IMR-90 (cell line): ENCODE results near the gene CPNE6. TPM values are rescaled to one million over a fixed set of nuclear protein-coding genes. Genes with fewer than 3 reads are reported as not detected.
A peak's percentile ranks its signal among the peaks of the same experiment; 100 is the strongest.

Experiments
- ATAC-seq: fragments of 200-7000 bp; cut with Tn5 transposase; 2 replicates; pipeline ENCODE4 v1.9.1; 2020; ENCODE audit warnings: low read depth, mild to moderate bottlenecking, moderate library complexity
- BruUV-seq: library from RNA; stranded (reverse); fragments of 400-500 nt; replicated peaks from 2 replicates; lab custom pipeline; 2021; lab: Mats Ljungman, UMichigan
- CTCF ChIA-PET: fragments of 300-600 bp; formaldehyde crosslinking; extraction: SDS; loops from one replicate; lab custom pipeline; 2021; ENCODE audit warnings: antibody characterized with exemption; lab: Yijun Ruan, JAX
- POLR2A ChIA-PET: fragments of 300-600 bp; sonication (Branson Sonifier 250); formaldehyde crosslinking; loops from one replicate; lab custom pipeline; 2022; ENCODE audit warnings: antibody characterized with exemption; ENCODE audit not compliant: unreplicated experiment; lab: Charles Lee
- DNase-seq: peaks from one replicate; pipeline ENCODE4 v3.0.0; 2013
- H2AFZ ChIP-seq: replicated peaks from 2 replicates; pipeline ENCODE3; 2013; ENCODE audit warnings: low read length, mild to moderate bottlenecking; ENCODE audit not compliant: poor library complexity
- H2AK5ac ChIP-seq: 2 replicates; pipeline ENCODE4 v1.6.1; 2013; ENCODE audit warnings: low read depth, low read length, inconsistent platforms
- H2AK9ac ChIP-seq: replicated peaks from 2 replicates; pipeline ENCODE3; 2013; ENCODE audit warnings: mild to moderate bottlenecking, low read depth, low read length, moderate library complexity; ENCODE audit not compliant: poor library complexity
- H2BK120ac ChIP-seq: 2 replicates; pipeline ENCODE4 v1.6.1; 2013; ENCODE audit warnings: low read depth, low read length, inconsistent platforms
- H2BK15ac ChIP-seq: 3 replicates; pipeline ENCODE4 v1.6.1; 2013; ENCODE audit warnings: low read depth, low read length, inconsistent platforms
- H2BK20ac ChIP-seq: 2 replicates; pipeline ENCODE4 v1.6.1; 2013; ENCODE audit warnings: low read depth, mild to moderate bottlenecking, inconsistent platforms, low read length, moderate library complexity
- H2BK5ac ChIP-seq: 2 replicates; pipeline ENCODE4 v1.6.1; 2013; ENCODE audit warnings: mild to moderate bottlenecking, low read depth, low read length, inconsistent platforms; ENCODE audit not compliant: poor library complexity, severe bottlenecking
- H3K14ac ChIP-seq: replicated peaks from 2 replicates; pipeline ENCODE4 v1.6.1; 2013; ENCODE audit warnings: low read depth, low read length, inconsistent platforms
- H3K18ac ChIP-seq: 2 replicates; pipeline ENCODE4 v1.6.1; 2013; ENCODE audit warnings: low read depth, low read length, control low read depth
- H3K23ac ChIP-seq: 2 replicates; pipeline ENCODE4 v1.6.1; 2013; ENCODE audit warnings: low read depth, low read length, inconsistent platforms
- H3K27ac ChIP-seq: 2 replicates; pipeline ENCODE4 v1.5.1; 2013; ENCODE audit warnings: mild to moderate bottlenecking, control low read depth, low read length; ENCODE audit not compliant: insufficient read depth
- H3K27me3 ChIP-seq: 2 replicates; pipeline ENCODE4 v1.6.1; 2013; ENCODE audit warnings: low read length; ENCODE audit not compliant: control insufficient read depth, insufficient read depth
- H3K36me3 ChIP-seq: 2 replicates; pipeline ENCODE4 v1.6.1; 2013; ENCODE audit warnings: low read length, mixed read lengths; ENCODE audit not compliant: control insufficient read depth, insufficient read depth
- H3K4ac ChIP-seq: 2 replicates; pipeline ENCODE4 v1.6.1; 2013; ENCODE audit warnings: low read depth, low read length, inconsistent platforms
- H3K4me1 ChIP-seq: 2 replicates; pipeline ENCODE4 v1.6.1; 2013; ENCODE audit warnings: low read length, mixed read lengths; ENCODE audit not compliant: control insufficient read depth, insufficient read depth
- H3K4me2 ChIP-seq: 2 replicates; pipeline ENCODE4 v1.6.1; 2013; ENCODE audit warnings: low read depth, mild to moderate bottlenecking, control low read depth, low read length, moderate library complexity
- H3K4me3 ChIP-seq: 2 replicates; pipeline ENCODE4 v1.5.1; 2013; ENCODE audit warnings: low read depth, mild to moderate bottlenecking, control low read depth, low read length, moderate library complexity; ENCODE audit not compliant: insufficient read depth
- H3K56ac ChIP-seq: 2 replicates; pipeline ENCODE4 v1.6.1; 2013; ENCODE audit warnings: low read length, inconsistent platforms; ENCODE audit not compliant: insufficient read depth; ENCODE audit errors: extremely low read depth
- H3K79me1 ChIP-seq, 2 experiments: 2 replicates each; pipeline ENCODE4 v1.6.1; 2013; ENCODE audit warnings: low read length in 2 of 2, inconsistent platforms in 1 of 2, low read depth in 1 of 2
- H3K9ac ChIP-seq: 2 replicates; pipeline ENCODE4 v1.6.1; 2013; ENCODE audit warnings: low read depth, low read length, control low read depth
- H3K9me1 ChIP-seq: 2 replicates; pipeline ENCODE4 v1.6.1; 2013; ENCODE audit warnings: low read length, inconsistent platforms; ENCODE audit not compliant: insufficient read depth
- H3K9me3 ChIP-seq: 2 replicates; pipeline ENCODE4 v1.6.1; 2013; ENCODE audit warnings: low read length; ENCODE audit not compliant: control insufficient read depth, insufficient read depth
- H4K20me1 ChIP-seq: 2 replicates; pipeline ENCODE4 v1.6.1; 2013; ENCODE audit warnings: low read length, inconsistent platforms; ENCODE audit not compliant: insufficient read depth
- H4K5ac ChIP-seq: 2 replicates; pipeline ENCODE4 v1.6.1; 2013; ENCODE audit warnings: mild to moderate bottlenecking, low read depth, low read length, control low read depth
- H4K8ac ChIP-seq, 2 experiments: 2 replicates each; pipeline ENCODE4 v1.6.1; 2013; ENCODE audit warnings: low read depth in 2 of 2, low read length in 2 of 2, control low read depth in 1 of 2, inconsistent platforms in 1 of 2
- H4K91ac ChIP-seq: 2 replicates; pipeline ENCODE4 v1.6.1; 2013; ENCODE audit warnings: low read depth, low read length, inconsistent platforms; ENCODE audit not compliant: insufficient read depth
- BHLHE40 ChIP-seq: fragments of 150-350 bp; IDR thresholded peaks from 2 replicates; pipeline ENCODE4 v1.6.1; 2016; ENCODE audit warnings: mild to moderate bottlenecking, low read depth, low read length
- CEBPB ChIP-seq: IDR thresholded peaks from 2 replicates; pipeline ENCODE4 v1.6.1; 2012; ENCODE audit warnings: low read depth, low read length, improper control_type of control experiment
- CHD1 ChIP-seq: IDR thresholded peaks from 2 replicates; pipeline ENCODE4 v1.6.1; 2012; ENCODE audit warnings: low read depth, low read length, improper control_type of control experiment
- FOS ChIP-seq: fragments of 150-350 bp; IDR thresholded peaks from 2 replicates; pipeline ENCODE4 v1.6.1; 2016; ENCODE audit warnings: low read depth, low read length
- MAFK ChIP-seq: IDR thresholded peaks from 2 replicates; pipeline ENCODE4 v1.6.1; 2012; ENCODE audit warnings: low read depth, low read length, improper control_type of control experiment
- MAZ ChIP-seq: IDR thresholded peaks from 2 replicates; pipeline ENCODE4 v1.6.1; 2012; ENCODE audit warnings: low read depth, mild to moderate bottlenecking, low read length, improper control_type of control experiment, moderate library complexity, borderline replicate concordance
- MXI1 ChIP-seq: IDR thresholded peaks from 2 replicates; pipeline ENCODE4 v1.6.1; 2012; ENCODE audit warnings: low read depth, mild to moderate bottlenecking, low read length, moderate library complexity, borderline replicate concordance
- NFE2L2 ChIP-seq: fragments of 150-350 bp; IDR thresholded peaks from 2 replicates; pipeline ENCODE4 v1.6.1; 2016; ENCODE audit warnings: low read depth, mild to moderate bottlenecking, low read length
- RAD21 ChIP-seq: IDR thresholded peaks from 2 replicates; pipeline ENCODE4 v1.6.1; 2012; ENCODE audit warnings: low read length, improper control_type of control experiment
- RCOR1 ChIP-seq: IDR thresholded peaks from 2 replicates; pipeline ENCODE4 v1.6.1; 2012; ENCODE audit warnings: mild to moderate bottlenecking, low read length, improper control_type of control experiment; ENCODE audit not compliant: insufficient replicate concordance
- RFX5 ChIP-seq: IDR thresholded peaks from 2 replicates; pipeline ENCODE4 v1.8.0; 2012; ENCODE audit warnings: low read depth, mild to moderate bottlenecking, low read length, moderate library complexity
- SMC3 ChIP-seq: fragments of 150-350 bp; IDR thresholded peaks from 2 replicates; pipeline ENCODE4 v1.6.1; 2016; ENCODE audit warnings: low read depth, mild to moderate bottlenecking, antibody characterized with exemption, low read length, moderate library complexity
- WGBS, 2 experiments: methylation state at CpG; one replicate each; pipeline versions ENCODE4 v1.1.5 to v1.1.7; 2013; ENCODE audit warnings: missing lambda C conversion rate in 2 of 2; ENCODE audit not compliant: insufficient read length in 1 of 2; ENCODE audit errors: extremely low coverage in 2 of 2; 5-methylcytosine and 5-hydroxymethylcytosine counted together
- dilution Hi-C: fragments of 300-500 bp; cut with HindIII; formaldehyde crosslinking; loops from one replicate; pipeline ENCODE4 v1.14.3; 2018; ENCODE audit warnings: low sequenced_read_pairs; ENCODE audit not compliant: unreplicated experiment
- in situ Hi-C: fragments of 300-500 bp; cut with MboI; formaldehyde crosslinking; loops from 3 replicates; pipeline ENCODE4 v1.14.3; 2019; ENCODE audit warnings: low sequenced_read_pairs, inconsistent platforms, mixed read lengths
- intact Hi-C: fragments of 100-400 bp; cut with micrococcal nuclease; formaldehyde crosslinking; loops from 2 replicates; pipeline ENCODE4 v1.10.0; 2022
- polyA plus RNA-seq, 3 experiments: library from polyadenylated mRNA; depleted of rRNA; stranded (reverse); fragments of >200 nt; gene quantifications; 2 replicates each; pipeline ENCODE4 v1.2.3, GENCODE V29; 2012; ENCODE audit warnings: low replicate concordance in 1 of 3
- total RNA-seq: library from RNA; depleted of rRNA; stranded (reverse); fragments of >200 nt; gene quantifications from 2 replicates; pipeline ENCODE4 v1.2.3, GENCODE V29; 2012
- TF ChIP-seq, protein P1 (sequence below): fragments of 150-350 bp; IDR thresholded peaks from 2 replicates; pipeline ENCODE4 v1.6.1; 2016; ENCODE audit warnings: low read depth, mild to moderate bottlenecking, low read length, moderate library complexity, borderline replicate concordance
- TF ChIP-seq, protein P2 (sequence below): conservative IDR thresholded peaks from 2 replicates; pipeline ENCODE4 v1.5.1; 2012; ENCODE audit warnings: mild to moderate bottlenecking, low read depth, low read length, improper control_type of control experiment
- TF ChIP-seq, protein P3 (sequence below): fragments of 150-350 bp; IDR thresholded peaks from 2 replicates; pipeline ENCODE4 v1.6.1; 2017; ENCODE audit warnings: mild to moderate bottlenecking, antibody characterized with exemption, low read length, low read depth

The CPNE6 gene
- total and polyA plus RNA-seq, 2 of the 4 experiments (the other 2 are of a cell fraction), result not detected

DNA sequence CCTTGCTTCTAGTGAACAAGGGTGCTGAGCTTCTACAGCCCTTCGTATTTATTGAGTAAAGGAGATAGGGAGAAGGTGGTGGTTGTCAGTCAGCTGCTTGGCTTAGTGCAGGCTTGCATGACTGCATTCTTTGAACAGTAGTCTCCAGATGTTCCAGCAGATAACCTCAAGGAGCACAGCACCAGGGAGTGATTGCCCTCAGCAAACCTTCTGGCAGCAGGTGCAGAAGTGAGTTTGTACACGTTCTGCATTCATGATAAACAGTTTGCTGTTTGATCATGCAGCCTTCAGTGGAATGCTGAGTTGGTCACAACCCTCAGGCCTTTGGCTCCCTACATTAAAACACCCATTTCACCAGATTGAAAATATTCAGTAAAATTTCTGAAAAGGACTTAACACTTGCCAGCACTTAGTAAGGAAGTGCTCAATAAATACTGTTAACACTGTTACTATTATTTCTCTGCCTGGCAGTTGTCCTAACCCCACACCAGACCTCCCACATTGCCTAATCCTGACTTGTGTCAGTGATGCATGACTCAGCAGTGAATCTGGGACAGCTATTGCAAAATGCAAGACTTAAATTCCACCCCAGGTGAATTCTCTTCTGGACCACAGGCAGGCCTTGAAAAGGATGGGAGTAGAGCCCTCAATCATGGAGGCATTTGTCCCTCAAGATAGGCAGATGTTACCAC, 38.5 kb upstream of the CPNE6 start:
- Histone ChIP-seq H3K4me2 (no peak overlapping the region), H2BK15ac (no peak overlapping the region), H4K5ac (no peak overlapping the region), H2BK20ac (no peak overlapping the region), H3K9ac (no peak overlapping the region), H3K27me3 (no peaks in the 10 kb centered on the region), H4K20me1 (no peaks in the 10 kb centered on the region), H3K4me1 (no peaks in the 10 kb centered on the region), H3K4ac (no peak overlapping the region), H3K9me1 (no peaks in the 10 kb centered on the region), H2BK5ac (no peak overlapping the region), H2AK5ac (no peak overlapping the region), H2BK120ac (no peak overlapping the region), H3K79me1 (no peaks in the 10 kb centered on the region), H3K27ac (no peak overlapping the region), H3K56ac (no peak overlapping the region), H2AK9ac (no peak overlapping the region), H3K18ac (no peak overlapping the region), H3K9me3 (peaks cover 3% of the 10 kb centered on the region; the same call in 1 of the 2 replicates), H3K4me3 (no peak overlapping the region), H3K23ac (no peak overlapping the region), H4K8ac (no peak overlapping the region), H4K91ac (no peak overlapping the region), H3K36me3 (no peaks in the 10 kb centered on the region), H3K14ac (no peak overlapping the region), H2AFZ (no peak overlapping the region)
- 50% methylated on average over 1 of the region's 2 CpGs; no CpG with 5 or more reads in 1 of the 2 experiments for WGBS, 2 experiments
- intact Hi-C loops (loop anchor here (5.0 kb wide), 1 partner anchor 46 kb away; the partner anchor contains the start of gene DHRS4L2), dilution Hi-C loops (no loop called here), in situ Hi-C loops (loop anchor here (10.0 kb wide), 1 partner anchor 48 kb away; the partner anchor contains the start of gene DHRS4L2)
- ATAC-seq (no peak), DNase-seq (peak; percentile 79)
- CTCF ChIA-PET, result no interaction called here
- BruUV-seq, result no TSS peak
- POLR2A ChIA-PET, result no interaction called here
- TF ChIP-seq FOS (peak; percentile 59; the same call in 1 of the 2 replicates), RAD21 (no peak), MXI1 (no peak), BHLHE40 (no peak), RFX5 (no peak), RCOR1 (no peak), SMC3 (no peak), NFE2L2 (peak; percentile 87), CEBPB (peak; percentile 92), MAFK (peak; percentile 10; the same call in 1 of the 2 replicates), CHD1 (no peak), MAZ (no peak)
- TF ChIP-seq, protein P1, sequence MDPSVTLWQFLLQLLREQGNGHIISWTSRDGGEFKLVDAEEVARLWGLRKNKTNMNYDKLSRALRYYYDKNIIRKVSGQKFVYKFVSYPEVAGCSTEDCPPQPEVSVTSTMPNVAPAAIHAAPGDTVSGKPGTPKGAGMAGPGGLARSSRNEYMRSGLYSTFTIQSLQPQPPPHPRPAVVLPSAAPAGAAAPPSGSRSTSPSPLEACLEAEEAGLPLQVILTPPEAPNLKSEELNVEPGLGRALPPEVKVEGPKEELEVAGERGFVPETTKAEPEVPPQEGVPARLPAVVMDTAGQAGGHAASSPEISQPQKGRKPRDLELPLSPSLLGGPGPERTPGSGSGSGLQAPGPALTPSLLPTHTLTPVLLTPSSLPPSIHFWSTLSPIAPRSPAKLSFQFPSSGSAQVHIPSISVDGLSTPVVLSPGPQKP, result no peak
- TF ChIP-seq, protein P2, sequence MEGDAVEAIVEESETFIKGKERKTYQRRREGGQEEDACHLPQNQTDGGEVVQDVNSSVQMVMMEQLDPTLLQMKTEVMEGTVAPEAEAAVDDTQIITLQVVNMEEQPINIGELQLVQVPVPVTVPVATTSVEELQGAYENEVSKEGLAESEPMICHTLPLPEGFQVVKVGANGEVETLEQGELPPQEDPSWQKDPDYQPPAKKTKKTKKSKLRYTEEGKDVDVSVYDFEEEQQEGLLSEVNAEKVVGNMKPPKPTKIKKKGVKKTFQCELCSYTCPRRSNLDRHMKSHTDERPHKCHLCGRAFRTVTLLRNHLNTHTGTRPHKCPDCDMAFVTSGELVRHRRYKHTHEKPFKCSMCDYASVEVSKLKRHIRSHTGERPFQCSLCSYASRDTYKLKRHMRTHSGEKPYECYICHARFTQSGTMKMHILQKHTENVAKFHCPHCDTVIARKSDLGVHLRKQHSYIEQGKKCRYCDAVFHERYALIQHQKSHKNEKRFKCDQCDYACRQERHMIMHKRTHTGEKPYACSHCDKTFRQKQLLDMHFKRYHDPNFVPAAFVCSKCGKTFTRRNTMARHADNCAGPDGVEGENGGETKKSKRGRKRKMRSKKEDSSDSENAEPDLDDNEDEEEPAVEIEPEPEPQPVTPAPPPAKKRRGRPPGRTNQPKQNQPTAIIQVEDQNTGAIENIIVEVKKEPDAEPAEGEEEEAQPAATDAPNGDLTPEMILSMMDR, result no peak
- TF ChIP-seq, protein P3, sequence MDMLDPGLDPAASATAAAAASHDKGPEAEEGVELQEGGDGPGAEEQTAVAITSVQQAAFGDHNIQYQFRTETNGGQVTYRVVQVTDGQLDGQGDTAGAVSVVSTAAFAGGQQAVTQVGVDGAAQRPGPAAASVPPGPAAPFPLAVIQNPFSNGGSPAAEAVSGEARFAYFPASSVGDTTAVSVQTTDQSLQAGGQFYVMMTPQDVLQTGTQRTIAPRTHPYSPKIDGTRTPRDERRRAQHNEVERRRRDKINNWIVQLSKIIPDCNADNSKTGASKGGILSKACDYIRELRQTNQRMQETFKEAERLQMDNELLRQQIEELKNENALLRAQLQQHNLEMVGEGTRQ, result no peak
